Prostate gland (tissue), 2 donors: Measurements from ENCODE around the gene POLG2.

Experiments used
- POLR2AphosphoS5 ChIP-seq: sonication (generic); formaldehyde crosslinking; IDR thresholded peaks from one replicate; pipeline ENCODE4 v1.6.1; 2017; ENCODE audit warnings: antibody characterized with exemption
- TF ChIP-seq, protein P1 (sequence below), 4 experiments: fragments of 200-600 bp in 2 of 4; fragments of 450-650 bp in 2 of 4; sonication (generic) in 2 of 4; IDR thresholded peaks; 1 replicate in 3 of 4; 2 replicates in 1 of 4; pipeline ENCODE4 v1.5.1; 2016 to 2019; ENCODE audit warnings: antibody characterized with exemption in 4 of 4, mild to moderate bottlenecking in 2 of 4, moderate library complexity in 2 of 4

DNA sequence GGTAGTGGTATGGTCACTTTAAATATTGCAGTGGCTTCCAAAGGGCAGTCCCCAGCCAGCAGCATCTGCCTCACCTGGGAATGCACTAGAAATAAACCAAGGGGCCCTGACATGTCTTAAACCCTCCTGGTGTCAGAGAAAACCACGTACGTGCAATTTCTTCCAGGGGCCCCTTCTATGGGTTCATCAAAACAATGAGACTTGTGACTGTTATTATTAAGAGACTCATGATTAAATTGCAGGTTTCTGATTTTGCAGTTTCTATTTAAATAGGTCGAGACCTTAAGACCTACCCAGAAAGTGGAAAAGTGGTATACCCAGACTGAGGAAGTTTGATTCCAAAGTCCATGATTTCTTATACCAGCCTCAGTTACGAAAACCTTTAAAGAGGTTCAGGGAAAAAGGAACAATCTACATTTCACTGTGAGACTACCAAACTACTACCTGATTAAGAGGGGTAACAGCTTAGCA is 746 bp upstream of the POLG2 start:
- TF ChIP-seq, protein P1, sequence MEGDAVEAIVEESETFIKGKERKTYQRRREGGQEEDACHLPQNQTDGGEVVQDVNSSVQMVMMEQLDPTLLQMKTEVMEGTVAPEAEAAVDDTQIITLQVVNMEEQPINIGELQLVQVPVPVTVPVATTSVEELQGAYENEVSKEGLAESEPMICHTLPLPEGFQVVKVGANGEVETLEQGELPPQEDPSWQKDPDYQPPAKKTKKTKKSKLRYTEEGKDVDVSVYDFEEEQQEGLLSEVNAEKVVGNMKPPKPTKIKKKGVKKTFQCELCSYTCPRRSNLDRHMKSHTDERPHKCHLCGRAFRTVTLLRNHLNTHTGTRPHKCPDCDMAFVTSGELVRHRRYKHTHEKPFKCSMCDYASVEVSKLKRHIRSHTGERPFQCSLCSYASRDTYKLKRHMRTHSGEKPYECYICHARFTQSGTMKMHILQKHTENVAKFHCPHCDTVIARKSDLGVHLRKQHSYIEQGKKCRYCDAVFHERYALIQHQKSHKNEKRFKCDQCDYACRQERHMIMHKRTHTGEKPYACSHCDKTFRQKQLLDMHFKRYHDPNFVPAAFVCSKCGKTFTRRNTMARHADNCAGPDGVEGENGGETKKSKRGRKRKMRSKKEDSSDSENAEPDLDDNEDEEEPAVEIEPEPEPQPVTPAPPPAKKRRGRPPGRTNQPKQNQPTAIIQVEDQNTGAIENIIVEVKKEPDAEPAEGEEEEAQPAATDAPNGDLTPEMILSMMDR (IDR thresholded peaks at IDR 0.05): no peak
- no peak for TF ChIP-seq POLR2AphosphoS5
